Osteoblast (primary cell): Measurements from ENCODE around the gene RTP5. TPM values are rescaled to one million over a fixed set of nuclear protein-coding genes. Genes with fewer than 3 reads are reported as not detected.
A peak's percentile ranks its signal among the peaks of the same experiment; 100 is the strongest.

Source experiments
- DNase-seq: peaks from one replicate; pipeline ENCODE4 v3.0.0; 2011; ENCODE audit warnings: low spot score, mixed read lengths; ENCODE audit not compliant: insufficient read length; ENCODE audit errors: missing footprints
- H2AFZ ChIP-seq: 2 replicates; pipeline ENCODE4 v1.6.0; 2011; ENCODE audit warnings: mild to moderate bottlenecking, low read length
- H3K27ac ChIP-seq: 2 replicates; pipeline ENCODE4 v1.5.1; 2011; ENCODE audit warnings: mild to moderate bottlenecking, low read depth, low read length, moderate library complexity
- H3K27me3 ChIP-seq: 2 replicates; pipeline ENCODE4 v1.6.0; 2012; ENCODE audit warnings: mild to moderate bottlenecking, control low read depth, inconsistent platforms, low read length, moderate library complexity; ENCODE audit not compliant: insufficient read depth
- H3K36me3 ChIP-seq: 2 replicates; pipeline ENCODE4 v1.5.1; 2011; ENCODE audit warnings: mild to moderate bottlenecking, low read length, control low read depth, moderate library complexity; ENCODE audit not compliant: insufficient read depth
- H3K4me1 ChIP-seq: 2 replicates; pipeline ENCODE4 v1.5.1; 2011; ENCODE audit warnings: mild to moderate bottlenecking, low read length, control low read depth, moderate library complexity; ENCODE audit not compliant: insufficient read depth
- H3K4me2 ChIP-seq: 2 replicates; pipeline ENCODE4 v1.6.0; 2011; ENCODE audit warnings: mild to moderate bottlenecking, low read length; ENCODE audit not compliant: insufficient read depth
- H3K4me3 ChIP-seq: fragments of 200-600 bp; sonication (generic); 3 replicates; pipeline ENCODE4 v1.5.1; 2012; ENCODE audit warnings: mild to moderate bottlenecking, low read length, inconsistent platforms; ENCODE audit not compliant: insufficient read depth
- H3K79me2 ChIP-seq: 2 replicates; pipeline ENCODE4 v1.6.0; 2012; ENCODE audit warnings: mild to moderate bottlenecking, low read length, control low read depth, inconsistent platforms; ENCODE audit not compliant: insufficient read depth
- H3K9me3 ChIP-seq: 2 replicates; pipeline ENCODE4 v1.5.1; 2011; ENCODE audit warnings: low read depth, low read length, control low read depth
- H4K20me1 ChIP-seq: 2 replicates; pipeline ENCODE4 v1.6.0; 2012; ENCODE audit warnings: mild to moderate bottlenecking, low read length, control low read depth; ENCODE audit not compliant: insufficient read depth
- total RNA-seq: library from RNA; depleted of rRNA; stranded (reverse); fragments of >200 nt; gene quantifications from 2 replicates; pipeline ENCODE4 v1.2.3, GENCODE V29; 2012
- TF ChIP-seq, protein P1 (sequence below): IDR thresholded peaks from 2 replicates; pipeline ENCODE4 v1.5.1; 2011; ENCODE audit warnings: mild to moderate bottlenecking, low read depth, low read length, moderate library complexity; ENCODE audit errors: extremely low read depth

RTP5 gene
- total RNA-seq, 1 donor = not detected

DNA sequence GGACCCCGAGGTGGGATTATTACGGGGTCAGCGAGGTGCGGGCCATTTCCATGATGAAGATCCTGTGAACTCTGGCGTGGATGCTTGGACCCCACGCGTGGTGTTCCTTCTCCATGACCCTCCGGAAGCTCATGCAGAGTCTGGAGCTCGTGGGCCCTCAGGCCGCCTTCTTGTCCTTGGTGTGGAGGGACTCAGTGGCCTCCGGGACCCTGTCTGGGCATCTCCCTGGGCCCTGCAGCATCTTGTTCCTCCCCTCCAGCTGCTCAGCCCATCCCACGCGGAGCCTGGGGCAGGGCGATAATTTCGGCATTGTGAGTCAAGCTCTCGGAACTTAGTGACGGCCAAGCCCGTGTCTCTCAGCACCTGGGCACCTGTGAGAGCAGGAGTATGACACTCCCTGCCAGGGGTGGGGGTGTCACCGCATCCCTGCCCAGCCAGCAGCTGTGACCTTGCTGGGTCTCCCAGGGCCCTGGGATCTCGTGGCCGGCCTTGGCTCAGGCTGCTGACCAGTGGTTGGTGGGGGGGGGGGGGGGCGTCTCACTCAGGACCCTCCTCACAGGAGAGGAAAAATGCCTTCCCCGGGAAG lies 24.6 kb downstream of the RTP5 start:
- TF ChIP-seq, protein P1, sequence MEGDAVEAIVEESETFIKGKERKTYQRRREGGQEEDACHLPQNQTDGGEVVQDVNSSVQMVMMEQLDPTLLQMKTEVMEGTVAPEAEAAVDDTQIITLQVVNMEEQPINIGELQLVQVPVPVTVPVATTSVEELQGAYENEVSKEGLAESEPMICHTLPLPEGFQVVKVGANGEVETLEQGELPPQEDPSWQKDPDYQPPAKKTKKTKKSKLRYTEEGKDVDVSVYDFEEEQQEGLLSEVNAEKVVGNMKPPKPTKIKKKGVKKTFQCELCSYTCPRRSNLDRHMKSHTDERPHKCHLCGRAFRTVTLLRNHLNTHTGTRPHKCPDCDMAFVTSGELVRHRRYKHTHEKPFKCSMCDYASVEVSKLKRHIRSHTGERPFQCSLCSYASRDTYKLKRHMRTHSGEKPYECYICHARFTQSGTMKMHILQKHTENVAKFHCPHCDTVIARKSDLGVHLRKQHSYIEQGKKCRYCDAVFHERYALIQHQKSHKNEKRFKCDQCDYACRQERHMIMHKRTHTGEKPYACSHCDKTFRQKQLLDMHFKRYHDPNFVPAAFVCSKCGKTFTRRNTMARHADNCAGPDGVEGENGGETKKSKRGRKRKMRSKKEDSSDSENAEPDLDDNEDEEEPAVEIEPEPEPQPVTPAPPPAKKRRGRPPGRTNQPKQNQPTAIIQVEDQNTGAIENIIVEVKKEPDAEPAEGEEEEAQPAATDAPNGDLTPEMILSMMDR = no peak

DNA sequence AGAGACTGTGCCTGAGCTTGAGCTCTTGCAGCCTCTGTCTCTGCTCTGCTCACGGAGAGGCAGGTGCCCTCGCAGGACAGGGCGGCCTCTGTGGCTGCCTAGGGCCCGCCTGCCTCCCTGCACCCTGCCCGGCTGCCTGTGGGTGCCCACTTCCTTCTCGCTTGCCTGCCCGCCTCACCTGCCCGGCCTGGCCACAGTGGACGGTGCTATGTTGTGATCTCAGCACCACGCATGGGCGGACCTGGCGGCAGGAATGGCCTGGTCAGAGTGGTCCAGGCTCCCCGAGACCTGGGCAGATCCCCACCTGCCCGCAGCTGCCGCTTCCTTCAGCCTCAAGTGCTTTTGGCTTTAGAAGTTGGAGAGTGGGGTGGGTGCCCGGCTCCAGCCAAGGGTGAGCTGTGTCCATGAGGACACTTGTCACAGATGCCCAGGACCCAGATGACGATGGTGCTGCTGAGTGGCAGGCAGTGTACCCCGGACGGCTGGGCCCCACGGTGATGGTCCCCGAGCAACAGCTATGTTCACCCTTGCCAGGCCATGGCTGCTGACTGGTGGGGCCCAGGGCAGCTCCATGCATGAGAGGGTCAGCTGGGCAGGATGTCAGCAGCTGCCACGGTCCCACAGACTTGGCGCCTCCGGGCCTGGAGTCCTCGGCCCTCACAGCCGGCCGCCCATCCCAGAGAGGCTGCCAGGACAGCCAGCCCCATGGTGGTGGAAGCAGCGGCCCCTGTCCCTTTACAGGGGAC lies 25.3 kb downstream of the RTP5 start:
- TF ChIP-seq, protein P1 = no peak
- Histone ChIP-seq H3K27ac (no peak overlapping the region), H3K36me3 (no peaks in the 10 kb centered on the region), H2AFZ (no peak overlapping the region), H4K20me1 (no peaks in the 10 kb centered on the region), H3K79me2 (no peaks in the 10 kb centered on the region), H3K4me2 (no peak overlapping the region), H3K9me3 (no peaks in the 10 kb centered on the region), H3K4me1 (peaks cover 5% of the 10 kb centered on the region), H3K4me3 (no peak overlapping the region), H3K27me3 (no peaks in the 10 kb centered on the region)
- DNase-seq = peak; percentile 60

More for the DNA sequence above, 24.6 kb downstream of the RTP5 start:
- Histone ChIP-seq H3K9me3 (no peaks in the 10 kb centered on the region), H3K4me3 (no peak overlapping the region), H3K79me2 (no peaks in the 10 kb centered on the region), H3K27ac (no peak overlapping the region), H3K4me1 (peaks cover 5% of the 10 kb centered on the region), H3K4me2 (no peak overlapping the region), H3K36me3 (no peaks in the 10 kb centered on the region), H4K20me1 (no peaks in the 10 kb centered on the region), H2AFZ (no peak overlapping the region), H3K27me3 (no peaks in the 10 kb centered on the region)
- peak; percentile 65 for DNase-seq

DNA sequence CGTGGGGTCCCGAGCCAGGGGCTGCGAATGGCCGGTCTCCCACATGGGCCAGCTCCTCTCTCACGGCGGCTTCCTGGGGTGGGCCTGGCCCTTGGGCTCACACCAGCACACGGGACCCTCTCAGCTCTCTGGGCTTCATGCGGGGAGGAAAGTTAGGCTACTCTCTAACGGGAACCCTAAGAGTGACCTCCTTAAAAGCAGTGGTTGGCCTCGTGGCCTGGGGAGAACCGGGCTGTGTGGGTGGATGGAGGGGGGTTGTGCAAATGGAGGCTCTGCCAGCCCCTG lies 25.8 kb downstream of the RTP5 start:
- Histone ChIP-seq H3K4me2 (no peak overlapping the region), H4K20me1 (no peaks in the 10 kb centered on the region), H3K27me3 (no peaks in the 10 kb centered on the region), H2AFZ (no peak overlapping the region), H3K79me2 (no peaks in the 10 kb centered on the region), H3K27ac (no peak overlapping the region), H3K4me1 (peaks cover 5% of the 10 kb centered on the region), H3K9me3 (no peaks in the 10 kb centered on the region), H3K36me3 (no peaks in the 10 kb centered on the region), H3K4me3 (no peak overlapping the region)
- TF ChIP-seq, protein P1 = no peak
- no peak for DNase-seq

DNA sequence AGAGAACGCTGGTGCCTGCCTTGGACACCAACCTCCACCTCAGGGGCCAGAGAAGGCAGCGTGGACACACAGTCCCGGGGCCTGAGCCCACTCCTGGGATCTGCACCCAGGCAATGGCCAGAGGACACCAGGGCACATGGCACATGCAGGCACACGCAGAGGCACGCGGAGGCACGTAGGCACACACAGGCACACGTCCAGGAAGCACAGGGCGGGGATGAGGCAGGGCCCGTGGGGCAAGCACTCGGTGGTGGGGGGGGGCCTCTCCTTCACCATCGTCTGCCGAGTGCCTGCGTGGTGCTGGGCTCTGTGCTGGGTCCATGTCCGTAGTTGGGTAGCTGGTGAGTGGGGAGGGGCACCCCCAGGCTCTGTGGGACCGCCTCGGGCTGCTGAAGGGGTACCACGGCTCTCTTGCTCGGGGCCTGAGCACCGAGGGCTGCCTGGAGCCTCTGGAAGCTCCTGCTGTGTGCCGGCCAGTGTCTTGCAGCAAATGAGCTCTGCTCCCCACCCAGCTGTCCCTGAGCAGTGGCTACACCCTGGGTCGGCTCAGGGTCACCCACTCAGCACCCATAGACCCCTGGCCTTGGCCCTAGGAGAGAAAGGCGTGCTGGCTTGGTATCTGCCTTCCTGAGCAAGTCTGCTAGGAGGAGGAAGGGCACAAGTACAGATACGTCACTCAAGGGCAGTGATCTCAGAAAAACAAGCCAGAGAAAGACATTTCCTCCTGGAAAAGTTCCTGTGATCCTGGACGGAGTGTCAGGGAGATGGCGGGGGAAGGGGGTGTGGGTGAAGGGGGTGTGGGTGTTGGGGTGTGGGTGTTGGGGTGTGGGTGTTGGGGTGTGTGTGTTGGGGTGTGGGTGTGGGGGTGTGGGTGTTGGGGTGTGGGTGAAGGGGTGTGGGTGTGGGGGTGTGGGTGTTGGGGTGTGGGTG lies 26.4 kb downstream of the RTP5 start:
- TF ChIP-seq, protein P1 = no peak
- no peaks in the 10 kb centered on the region for H3K79me2 ChIP-seq
- H3K4me3 ChIP-seq = no peak overlapping the region
- no peak overlapping the region for H3K27ac ChIP-seq
- H3K4me2 ChIP-seq = no peak overlapping the region
- H3K36me3 ChIP-seq = no peaks in the 10 kb centered on the region
- H3K27me3 ChIP-seq = peaks cover 1% of the 10 kb centered on the region
- H2AFZ ChIP-seq = no peak overlapping the region
- peaks cover 5% of the 10 kb centered on the region for H3K4me1 ChIP-seq
- H3K9me3 ChIP-seq = no peaks in the 10 kb centered on the region
- no peaks in the 10 kb centered on the region for H4K20me1 ChIP-seq
- peak; percentile 88 for DNase-seq
